Activated T-cell treated with anti-CD3 and anti-CD28 coated beads, Interleukin-2, amount 50 U/mL, for 72 hours (primary cell): ENCODE measurements around the gene UBE2K. TPM values are rescaled to one million over a fixed set of nuclear protein-coding genes. Genes with fewer than 3 reads are reported as not detected.
A peak's percentile ranks its signal among the peaks of the same experiment; 100 is the strongest.
"Not testable (repeated sequence)": the region's sequence is repeated elsewhere in the genome, so short reads cannot be mapped to it uniquely, and the experiment has no call there.

Experiments used
- ATAC-seq, 2 donors: fragments of 150-1000 bp; cut with Tn5 transposase; replicated peaks in 1 of 2; 2 replicates each; pipeline ENCODE4 v1.10.0; 2021; ENCODE audit warnings: moderate library complexity in 2 of 2, mild to moderate bottlenecking in 1 of 2
- DNase-seq, 2 donors: peaks; one replicate each; pipeline ENCODE4 v3.0.0; 2021 to 2022; ENCODE audit warnings: mixed read lengths in 1 of 2
- H3K27ac Mint-ChIP-seq: one replicate; pipeline ENCODE4 v1.8.0; 2022; ENCODE audit warnings: mild to moderate bottlenecking, moderate library complexity, mixed read lengths
- H3K27me3 Mint-ChIP-seq: one replicate; pipeline ENCODE4 v1.8.0; 2022; ENCODE audit warnings: low read depth, mixed read lengths
- H3K36me3 Mint-ChIP-seq, 2 donors: one replicate each; pipeline ENCODE4 v1.8.0; 2022; ENCODE audit warnings: mixed read lengths in 2 of 2, mild to moderate bottlenecking in 1 of 2; ENCODE audit not compliant: insufficient read depth in 2 of 2
- H3K4me1 Mint-ChIP-seq: one replicate; pipeline ENCODE4 v1.8.0; 2022; ENCODE audit warnings: low read depth, mixed read lengths
- H3K4me3 Mint-ChIP-seq, 2 donors: one replicate each; pipeline ENCODE4 v1.8.0; 2022; ENCODE audit warnings: mild to moderate bottlenecking in 2 of 2, mixed read lengths in 2 of 2, moderate library complexity in 2 of 2
- H3K9me3 Mint-ChIP-seq, 2 donors: one replicate each; pipeline ENCODE4 v1.8.0; 2022; ENCODE audit warnings: mixed read lengths in 2 of 2
- total RNA-seq, 2 donors: library from RNA; stranded (reverse); gene quantifications; one replicate each; pipeline ENCODE4 v1.2.3, GENCODE V29; 2022

The UBE2K gene
- 10 to 100 TPM; 79.2 to 84.7 TPM for total RNA-seq

DNA sequence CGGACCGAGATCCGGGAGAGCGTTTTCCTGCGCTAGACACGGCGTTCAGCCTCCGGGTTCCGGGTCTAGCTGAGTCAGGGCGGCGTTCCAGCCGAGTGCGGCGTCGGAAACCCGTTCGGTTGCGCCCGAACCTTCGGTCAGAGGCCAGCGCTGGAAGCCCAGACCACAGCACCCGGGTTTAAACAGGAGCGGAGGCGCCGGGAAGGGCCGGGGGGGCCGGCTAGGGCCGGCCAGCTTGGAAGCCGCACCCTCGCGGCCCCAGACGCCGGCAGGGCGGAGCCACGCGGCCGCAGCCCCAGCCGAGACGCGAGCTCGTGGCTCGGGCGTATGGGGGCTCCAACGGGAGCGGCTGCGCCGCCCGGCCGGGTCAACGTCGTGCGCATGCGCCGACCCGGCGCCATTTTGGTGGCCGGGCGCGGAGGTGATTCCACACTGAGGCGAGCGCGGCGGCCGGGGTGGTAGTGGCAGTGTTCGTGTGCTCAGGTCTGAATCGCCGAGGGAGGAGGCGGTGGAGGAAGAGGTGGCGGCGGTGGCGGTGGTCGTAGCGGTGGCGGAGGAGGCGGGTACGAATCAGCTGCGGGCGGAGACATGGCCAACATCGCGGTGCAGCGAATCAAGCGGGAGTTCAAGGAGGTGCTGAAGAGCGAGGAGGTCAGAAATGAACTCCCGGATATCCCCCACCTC lies at the start of gene UBE2K:
TSS of gene UBE2K (plus strand) at position 397 of the 684 bp plus-strand sequence. CDS start at position 589, 192 bp downstream.
- Mint-ChIP-seq H3K4me3 (peak within 1 kb of the TSS; percentile 90 to 98), H3K9me3 (no peaks in the 10 kb centered on the region), H3K27me3 (no peaks in the 10 kb centered on the region), H3K36me3 (peaks cover 3 to 13% of the 10 kb centered on the region in 2 donors), H3K4me1 (peaks cover 52% of the 10 kb centered on the region), H3K27ac (peak within 1 kb of the TSS; percentile 99)
- peak; percentile 89 to 91 for ATAC-seq
- DNase-seq: peak; percentile 92 to 95

GRCh38 chr4:39648213-39648612 lies 49.7 kb upstream of the UBE2K start:
- H3K36me3 Mint-ChIP-seq: no peaks in the 10 kb centered on the region

GRCh38 chr4:39648827-39649558 lies 48.9 kb upstream of the UBE2K start:
- ATAC-seq (no peak), DNase-seq (no peak)
- Mint-ChIP-seq H3K27me3 (no peaks in the 10 kb centered on the region), H3K4me3 (no peak overlapping the region), H3K9me3 (no peaks in the 10 kb centered on the region), H3K4me1 (no peaks in the 10 kb centered on the region), H3K36me3 (no peaks in the 10 kb centered on the region), H3K27ac (no peak overlapping the region)

More at GRCh38 chr4:39648213-39648612, 49.7 kb upstream of the UBE2K start:
- DNase-seq (no peak), ATAC-seq (no peak)
- Mint-ChIP-seq H3K9me3 (no peaks in the 10 kb centered on the region), H3K27me3 (no peaks in the 10 kb centered on the region), H3K4me3 (no peak overlapping the region), H3K4me1 (no peaks in the 10 kb centered on the region), H3K27ac (no peak overlapping the region)

- Mint-ChIP-seq H3K27me3 (no peaks in the 10 kb centered on the region), H3K9me3 (no peaks in the 10 kb centered on the region), H3K27ac (no peak overlapping the region), H3K4me3 (no peak overlapping the region), H3K4me1 (no peaks in the 10 kb centered on the region), H3K36me3 (no peaks in the 10 kb centered on the region)
- no peak for ATAC-seq
- no peak for DNase-seq
These were observed 48.2 kb upstream of the UBE2K start for GRCh38 chr4:39649639-39650265.

DNA sequence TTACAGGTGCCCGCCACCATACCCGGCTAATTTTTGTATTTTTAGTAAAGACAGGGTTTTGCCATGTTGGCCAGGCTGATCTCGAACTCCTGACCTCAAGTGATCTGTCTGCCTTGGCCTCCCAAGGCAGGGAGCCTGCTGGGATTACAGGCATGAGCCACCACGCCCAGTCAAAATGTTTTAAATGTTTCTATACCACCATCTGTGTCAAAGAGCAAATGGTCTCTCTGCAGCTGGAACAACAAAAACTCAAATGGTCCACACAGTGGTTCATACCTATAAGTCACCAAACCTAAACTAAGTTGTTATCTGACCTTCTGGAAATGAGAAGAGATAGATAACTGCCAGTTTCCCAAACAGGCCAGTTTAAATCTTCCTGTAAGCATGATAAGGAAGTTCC lies 46.4 kb upstream of the UBE2K start:
- not testable (repeated sequence) for H3K4me3 Mint-ChIP-seq, H3K27ac Mint-ChIP-seq, H3K36me3 Mint-ChIP-seq, H3K4me1 Mint-ChIP-seq, H3K27me3 Mint-ChIP-seq, H3K9me3 Mint-ChIP-seq, ATAC-seq, DNase-seq

- ATAC-seq: no peak
- no peak overlapping the region for H3K27ac Mint-ChIP-seq
These were observed 42.7 kb upstream of the UBE2K start for GRCh38 chr4:39655211-39655610.

DNA sequence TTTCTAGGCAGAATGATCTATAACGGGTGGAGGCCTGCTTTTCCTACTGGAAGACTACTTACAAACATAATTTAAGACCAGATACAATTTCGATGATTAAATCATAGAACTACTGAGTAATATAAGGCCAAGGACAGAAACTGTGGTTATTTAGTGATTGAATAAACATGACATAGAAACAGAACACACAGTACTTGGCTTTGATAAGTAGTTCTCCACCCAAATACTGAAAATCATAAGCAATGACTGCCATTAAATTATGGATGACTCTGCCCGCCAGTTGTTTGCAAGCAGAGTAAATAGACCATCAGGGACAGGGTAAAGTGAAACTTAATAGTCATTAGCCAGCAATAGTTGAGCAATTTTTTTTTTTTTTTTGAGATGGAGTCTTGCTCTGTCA lies 42.1 kb upstream of the UBE2K start:
- peak in 1 of 2 donors; percentile 25 for ATAC-seq
- Mint-ChIP-seq H3K27me3 (no peaks in the 10 kb centered on the region), H3K27ac (no peak overlapping the region)

More at GRCh38 chr4:39655211-39655610, 42.7 kb upstream of the UBE2K start:
- H3K27me3 Mint-ChIP-seq: no peaks in the 10 kb centered on the region
- H3K4me3 Mint-ChIP-seq: no peak overlapping the region
- DNase-seq: no peak
- H3K9me3 Mint-ChIP-seq: no peaks in the 10 kb centered on the region
- no peaks in the 10 kb centered on the region for H3K36me3 Mint-ChIP-seq
- peaks cover 7% of the 10 kb centered on the region for H3K4me1 Mint-ChIP-seq

DNA sequence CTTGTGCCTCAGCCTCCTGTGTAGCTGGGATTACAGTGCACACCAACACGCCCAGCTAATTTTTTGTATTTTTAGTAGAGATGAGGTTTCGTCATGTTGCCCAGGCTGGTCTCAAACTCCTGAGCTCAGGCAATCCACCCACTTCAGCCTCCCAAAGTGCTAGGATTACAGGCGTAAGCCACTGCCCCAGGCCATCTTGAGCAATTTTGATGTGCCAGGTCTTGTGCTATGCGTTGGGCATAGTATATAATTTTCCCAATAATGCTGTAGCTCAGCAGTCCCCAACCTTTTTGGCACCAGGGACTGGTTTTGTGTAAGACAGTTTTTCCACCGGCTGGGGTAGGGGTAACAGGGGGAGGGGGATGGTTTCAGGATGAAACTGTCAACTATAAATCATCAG lies 41.3 kb upstream of the UBE2K start:
- not testable (repeated sequence) for DNase-seq, ATAC-seq, H3K27me3 Mint-ChIP-seq, H3K4me3 Mint-ChIP-seq, H3K9me3 Mint-ChIP-seq, H3K27ac Mint-ChIP-seq, H3K36me3 Mint-ChIP-seq, H3K4me1 Mint-ChIP-seq

More for the DNA sequence above, 42.1 kb upstream of the UBE2K start:
- peaks cover 7% of the 10 kb centered on the region for H3K4me1 Mint-ChIP-seq
- no peaks in the 10 kb centered on the region for H3K36me3 Mint-ChIP-seq
- no peaks in the 10 kb centered on the region for H3K9me3 Mint-ChIP-seq
- no peak overlapping the region for H3K4me3 Mint-ChIP-seq
- DNase-seq: no peak

DNA sequence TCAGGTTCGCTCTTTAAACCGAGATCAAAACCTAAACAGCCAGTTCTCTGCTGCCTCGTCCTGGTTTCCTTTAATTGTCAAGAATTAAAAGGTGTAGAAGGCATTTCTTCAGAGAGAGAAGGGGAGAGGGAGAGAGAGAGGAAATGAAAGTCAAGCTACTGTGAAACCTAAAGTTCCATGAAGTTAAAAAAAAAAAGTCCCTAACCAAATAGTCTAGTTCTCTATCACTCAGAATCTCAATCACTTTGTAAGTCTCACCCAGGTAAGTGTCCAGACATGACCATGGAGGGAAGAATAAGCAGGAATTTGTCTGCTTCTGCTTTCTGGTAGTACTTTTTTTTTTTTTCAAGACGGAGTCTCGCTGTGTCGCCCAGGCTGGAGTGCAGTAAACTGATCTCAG lies 40.5 kb upstream of the UBE2K start:
- H3K27me3 Mint-ChIP-seq: no peaks in the 10 kb centered on the region
- peaks cover 7% of the 10 kb centered on the region for H3K4me1 Mint-ChIP-seq
- ATAC-seq (peak in 1 of 2 donors; percentile 44), DNase-seq (no peak)
- no peaks in the 10 kb centered on the region for H3K9me3 Mint-ChIP-seq
- no peaks in the 10 kb centered on the region for H3K36me3 Mint-ChIP-seq
- peak overlapping the region in 1 of 2 donors; percentile 31 for H3K4me3 Mint-ChIP-seq
- peak overlapping the region; percentile 24 for H3K27ac Mint-ChIP-seq

DNA sequence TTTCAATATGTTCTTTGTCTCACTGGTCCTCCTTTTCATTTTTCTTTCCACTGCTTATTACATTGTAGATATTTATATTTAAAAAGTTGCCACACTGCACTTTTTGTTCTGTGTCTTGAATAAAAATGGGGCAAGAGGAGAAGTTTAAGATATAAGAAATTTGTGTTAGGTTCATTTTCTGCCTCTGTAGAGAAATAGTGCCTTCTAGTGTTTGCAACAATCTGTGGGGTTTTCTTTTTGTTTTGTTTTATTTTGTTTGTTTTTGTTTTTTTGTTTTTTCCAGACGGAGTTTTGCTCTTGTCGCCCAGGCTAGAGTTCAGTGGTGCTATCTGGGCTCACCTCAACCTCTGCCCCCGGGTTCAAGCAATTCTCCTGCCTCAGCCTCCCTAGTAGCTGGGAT lies 39.2 kb upstream of the UBE2K start:
- no peak for DNase-seq
- no peaks in the 10 kb centered on the region for H3K9me3 Mint-ChIP-seq
- no peaks in the 10 kb centered on the region for H3K27me3 Mint-ChIP-seq
- H3K27ac Mint-ChIP-seq: no peak overlapping the region
- no peaks in the 10 kb centered on the region for H3K36me3 Mint-ChIP-seq
- no peak for ATAC-seq
- H3K4me1 Mint-ChIP-seq: peaks cover 7% of the 10 kb centered on the region
- H3K4me3 Mint-ChIP-seq: no peak overlapping the region

DNA sequence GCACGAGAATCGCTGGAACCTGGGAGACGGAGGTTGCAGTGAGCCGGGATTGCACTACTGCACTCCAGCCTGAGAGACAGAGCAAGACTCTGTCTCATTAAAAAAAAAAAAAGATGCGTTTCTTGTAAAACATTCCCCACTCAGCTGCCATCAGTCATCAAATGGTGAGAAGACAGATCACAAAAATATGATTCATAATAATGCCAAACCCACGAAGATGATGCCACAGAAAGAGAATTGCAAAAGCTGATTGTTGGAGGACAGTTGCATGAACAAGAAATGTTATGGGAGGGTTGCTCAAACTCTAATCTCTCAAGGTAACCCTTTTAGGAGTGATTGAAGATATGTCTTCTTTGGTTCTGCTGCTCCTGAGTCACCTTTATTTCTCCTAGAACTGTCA lies 37.9 kb upstream of the UBE2K start:
- Mint-ChIP-seq H3K4me3 (no peak overlapping the region), H3K27ac (no peak overlapping the region), H3K36me3 (no peaks in the 10 kb centered on the region), H3K9me3 (no peaks in the 10 kb centered on the region), H3K4me1 (peaks cover 8% of the 10 kb centered on the region), H3K27me3 (peaks cover 8% of the 10 kb centered on the region)
- DNase-seq (no peak), ATAC-seq (no peak)

GRCh38 chr4:39660757-39661156 lies 37.2 kb upstream of the UBE2K start:
- Mint-ChIP-seq H3K27me3 (peaks cover 9% of the 10 kb centered on the region), H3K27ac (no peak overlapping the region), H3K4me1 (peaks cover 12% of the 10 kb centered on the region), H3K9me3 (no peaks in the 10 kb centered on the region), H3K36me3 (no peaks in the 10 kb centered on the region), H3K4me3 (no peak overlapping the region)
- no peak for DNase-seq
- ATAC-seq: no peak

DNA sequence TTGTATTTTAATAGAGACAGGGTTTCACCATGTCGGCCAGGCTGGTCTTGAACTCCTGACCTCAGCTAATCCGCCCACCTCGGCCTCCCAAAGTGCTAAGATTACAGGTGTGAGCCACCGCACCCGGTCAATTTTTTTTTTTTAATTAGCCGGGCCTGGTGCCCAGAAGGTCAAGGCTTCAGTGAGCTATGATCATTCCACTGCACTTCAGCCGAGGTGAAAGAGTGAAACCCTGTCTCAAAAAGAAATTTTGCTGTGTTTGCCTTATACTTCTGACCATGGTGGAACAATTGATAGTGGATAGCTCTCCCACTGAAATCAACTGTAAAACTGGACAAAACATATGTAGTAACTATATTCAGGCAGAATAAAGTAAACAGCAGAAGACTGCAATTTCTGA lies 35.3 kb upstream of the UBE2K start:
- DNase-seq (no peak), ATAC-seq (no peak)
- Mint-ChIP-seq H3K4me1 (peaks cover 6% of the 10 kb centered on the region), H3K27me3 (peaks cover 9% of the 10 kb centered on the region), H3K27ac (no peak overlapping the region), H3K36me3 (no peaks in the 10 kb centered on the region), H3K9me3 (no peaks in the 10 kb centered on the region), H3K4me3 (no peak overlapping the region)
